HK-2 (cell line): Measurements from ENCODE around the gene RPL18.

Source experiments
- DNase-seq: peaks from one replicate; pipeline ENCODE4 v3.0.0-alpha.2; 2018; ENCODE audit not compliant: unreplicated experiment

Gene RPL18

GRCh38 chr19:48614436-48615230 is 4.3 kb downstream of the RPL18 start, which contains the start of gene FAM83E:
Gene FAM83E, minus strand, starts transcription at chr19:48615076. Its CDS starts 1,704 bp downstream, at chr19:48613372.
- DNase-seq = peak; percentile 47

GRCh38 chr19:48613852-48614435 is 5.0 kb downstream of the RPL18 start:
- no peak for DNase-seq

- DNase-seq = no peak
These were observed 5.7 kb downstream of the RPL18 start for GRCh38 chr19:48613024-48613851.

- no peak for DNase-seq
These were observed 7.1 kb downstream of the RPL18 start for GRCh38 chr19:48611872-48612271.

- DNase-seq = no peak
These were observed 9.3 kb downstream of the RPL18 start for GRCh38 chr19:48609571-48610108.

GRCh38 chr19:48608798-48609263 is 10.1 kb downstream of the RPL18 start:
- DNase-seq = no peak

GRCh38 chr19:48607359-48607755 is 11.6 kb downstream of the RPL18 start:
- DNase-seq = no peak

GRCh38 chr19:48606463-48607358 is 12.3 kb downstream of the RPL18 start, which contains the start of gene SPACA4:
Gene SPACA4, plus strand, starts transcription at chr19:48606742. Its CDS starts 237 bp downstream, at chr19:48606979.
- no peak for DNase-seq

GRCh38 chr19:48603850-48604249 is 15.1 kb downstream of the RPL18 start:
- DNase-seq = no peak

GRCh38 chr19:48603449-48603848 is 15.5 kb downstream of the RPL18 start:
- DNase-seq = no peak

GRCh38 chr19:48603001-48603400 is 16.0 kb downstream of the RPL18 start:
- no peak for DNase-seq

GRCh38 chr19:48600679-48601417 is 18.1 kb downstream of the RPL18 start:
- DNase-seq = no peak

- DNase-seq = no peak
These were observed 19.8 kb downstream of the RPL18 start for GRCh38 chr19:48598996-48599700.

- no peak for DNase-seq
These were observed 22.1 kb downstream of the RPL18 start for GRCh38 chr19:48596679-48597465.

- DNase-seq = no peak
These were observed 22.7 kb downstream of the RPL18 start for GRCh38 chr19:48596237-48596636.

GRCh38 chr19:48595833-48596232 is 23.1 kb downstream of the RPL18 start:
- DNase-seq = no peak

GRCh38 chr19:48595171-48595570 is 23.8 kb downstream of the RPL18 start:
- no peak for DNase-seq

GRCh38 chr19:48591021-48591420 is 28.0 kb downstream of the RPL18 start:
- DNase-seq = no peak
